ENCODE measurements around the gene RDM1. TPM values are rescaled to one million over a fixed set of nuclear protein-coding genes. Genes with fewer than 3 reads are reported as not detected.

Gene RDM1
- total and polyA plus RNA-seq, 9 donors = 0.33 TPM; not detected in 8

- TF ChIP-seq POLR2A (IDR thresholded peaks at IDR 0.05) (no peak), CTCF (IDR thresholded peaks at IDR 0.05) (no peak), EP300 (IDR thresholded peaks at IDR 0.05) (no peak)
- H3K4me3 ChIP-seq = no peak within 1 kb of the TSS
- H3K4me1 ChIP-seq (ENCODE audit: insufficient read depth) = no peaks in the 10 kb centered on the region
- H3K27ac ChIP-seq = no peak within 1 kb of the TSS
- no peaks in the 10 kb centered on the region for H3K27me3 ChIP-seq
- intact Hi-C loops (cut with DNase I) = no loop called here
- no peak for DNase-seq
- no peaks in the 10 kb centered on the region for H3K9me3 ChIP-seq
- no peaks in the 10 kb centered on the region for H3K36me3 ChIP-seq
- 66 to 70% (median 66%) methylated on average over 11 of the region's 11 CpGs for WGBS, 3 donors
Measured at GRCh38 chr17:35879773-35880654, 50.6 kb downstream of the RDM1 start, which contains the start of gene CCL5. TSS of gene CCL5 (minus strand) at chr17:35880360.

GRCh38 chr17:35878361-35878760 lies 52.2 kb downstream of the RDM1 start:
- 75 to 79% (median 78%) methylated on average over 4 of the region's 4 CpGs for WGBS, 3 donors
- no peaks in the 10 kb centered on the region for H3K4me1 ChIP-seq (ENCODE audit: insufficient read depth)
- H3K36me3 ChIP-seq = no peaks in the 10 kb centered on the region
- H3K27ac ChIP-seq = no peak overlapping the region
- no peaks in the 10 kb centered on the region for H3K9me3 ChIP-seq
- no peak overlapping the region for H3K4me3 ChIP-seq
- TF ChIP-seq POLR2A (IDR thresholded peaks at IDR 0.05) (no peak), CTCF (IDR thresholded peaks at IDR 0.05) (no peak), EP300 (IDR thresholded peaks at IDR 0.05) (no peak)
- no peaks in the 10 kb centered on the region for H3K27me3 ChIP-seq
- intact Hi-C loops (cut with DNase I) = no loop called here
- no peak for DNase-seq

DNA sequence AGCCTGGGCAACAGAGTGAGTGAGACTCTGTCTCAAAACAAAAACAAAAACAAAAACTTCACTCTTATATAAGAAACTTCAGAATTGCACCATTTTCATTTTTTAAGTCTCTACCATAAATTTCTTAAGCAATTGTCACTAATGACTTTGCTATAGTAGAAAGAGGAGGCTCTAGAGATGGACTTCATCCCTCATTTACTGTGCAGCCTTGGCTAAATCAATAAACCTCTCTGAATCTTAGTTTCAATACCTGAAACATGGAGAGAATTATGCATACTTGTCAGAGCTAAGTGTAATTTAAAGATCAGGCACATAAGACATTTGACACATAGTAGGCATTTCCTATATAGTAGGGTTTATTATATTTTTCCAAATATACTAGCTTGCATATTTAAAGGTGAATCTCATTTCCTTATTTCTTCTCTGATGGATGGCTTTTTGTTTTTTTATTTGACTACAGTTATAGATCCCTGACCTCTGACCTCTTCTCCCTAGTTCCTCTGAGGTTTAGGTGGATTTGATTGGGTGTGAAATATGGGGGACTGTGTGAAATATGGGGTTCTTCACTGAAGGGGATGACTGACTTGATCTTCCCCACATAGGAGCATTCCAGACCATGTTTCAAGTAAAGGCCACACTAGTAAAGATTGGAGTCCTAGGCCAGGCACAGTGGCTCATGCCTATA lies 53.1 kb downstream of the RDM1 start:
- Histone ChIP-seq H3K36me3 (no peaks in the 10 kb centered on the region), H3K9me3 (no peaks in the 10 kb centered on the region), H3K27ac (no peak overlapping the region), H3K27me3 (no peaks in the 10 kb centered on the region), H3K4me3 (no peak overlapping the region), H3K4me1 (ENCODE audit: insufficient read depth) (no peaks in the 10 kb centered on the region)
- no peak for DNase-seq
- intact Hi-C loops (cut with DNase I) = no loop called here
- TF ChIP-seq CTCF (IDR thresholded peaks at IDR 0.05) (no peak), EP300 (IDR thresholded peaks at IDR 0.05) (no peak), POLR2A (IDR thresholded peaks at IDR 0.05) (no peak)

- no peaks in the 10 kb centered on the region for H3K4me1 ChIP-seq (ENCODE audit: insufficient read depth)
- intact Hi-C loops (cut with DNase I) = no loop called here
- DNase-seq = no peak
- H3K36me3 ChIP-seq = no peaks in the 10 kb centered on the region
- no peak overlapping the region for H3K27ac ChIP-seq
- H3K27me3 ChIP-seq = no peaks in the 10 kb centered on the region
- WGBS, 3 donors = 73 to 83% (median 76%) methylated on average over 3 of the region's 3 CpGs
- H3K4me3 ChIP-seq = no peak overlapping the region
- no peaks in the 10 kb centered on the region for H3K9me3 ChIP-seq
- TF ChIP-seq EP300 (IDR thresholded peaks at IDR 0.05) (no peak), POLR2A (IDR thresholded peaks at IDR 0.05) (no peak), CTCF (IDR thresholded peaks at IDR 0.05) (no peak)
Measured at GRCh38 chr17:35876534-35876933, 54.0 kb downstream of the RDM1 start.
